ENCODE data around the gene MFRP. TPM values are rescaled to one million over a fixed set of nuclear protein-coding genes. Genes with fewer than 3 reads are reported as not detected.

The MFRP gene
- polyA plus RNA-seq, 1 experiment, result not detected

DNA sequence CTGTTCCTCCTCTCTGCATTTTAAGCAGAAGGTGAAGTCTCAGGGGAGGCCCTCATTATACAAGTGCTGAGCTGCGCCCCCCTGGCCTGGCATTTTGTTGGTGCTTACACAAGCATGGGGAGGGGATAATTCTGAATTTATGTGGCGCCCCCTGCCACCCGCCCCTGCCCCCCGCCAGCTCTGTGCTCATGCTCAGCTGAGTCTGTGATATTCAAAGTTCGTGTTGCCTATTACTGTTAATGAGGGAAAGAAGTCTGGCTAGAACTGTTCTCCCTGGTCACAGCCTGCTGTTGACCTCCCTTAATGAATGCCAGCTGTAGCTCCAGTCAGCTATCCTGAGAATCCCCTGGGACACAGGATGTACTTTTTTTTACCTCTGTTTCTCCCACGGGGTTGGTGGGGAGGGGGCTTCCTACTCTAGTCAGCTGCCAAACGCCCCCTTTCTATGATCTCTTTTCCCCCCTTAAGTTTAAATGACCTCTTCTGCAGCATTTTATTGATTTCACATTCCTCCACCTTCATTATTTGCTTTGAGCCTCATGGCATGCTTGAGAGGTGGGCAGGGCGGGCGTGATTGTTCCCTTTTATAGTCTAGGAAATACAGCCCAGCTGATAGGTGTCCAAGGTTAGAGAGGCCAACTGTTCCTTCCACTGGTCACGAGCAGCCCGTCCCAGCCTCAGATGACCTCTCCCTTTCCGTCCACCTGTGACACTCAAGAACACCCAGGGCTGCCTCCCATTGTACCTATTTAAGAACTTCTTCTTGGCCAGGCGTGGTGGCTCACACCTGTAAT is 22.8 kb upstream of the MFRP start:
- no peak for DNase-seq (ENCODE audit: low read depth, low spot score)
- H3K27me3 ChIP-seq (ENCODE audit: control insufficient read depth, insufficient read depth, low read length), result peaks cover 17% of the 10 kb centered on the region
- ChIA-PET CTCF (interaction anchor here (0.6 to 4.1 kb wide), 8 partner anchors 8 to 163 kb away, joined by 3 to 37 read pairs (median 8); partner anchors contain the start of genes CBL and USP2), POLR2A (interaction anchor here (0.9 kb wide), 1 partner anchor 31 kb away, joined by 14 read pairs; no protein-coding TSS in a partner anchor)
- TF ChIP-seq, protein P1, sequence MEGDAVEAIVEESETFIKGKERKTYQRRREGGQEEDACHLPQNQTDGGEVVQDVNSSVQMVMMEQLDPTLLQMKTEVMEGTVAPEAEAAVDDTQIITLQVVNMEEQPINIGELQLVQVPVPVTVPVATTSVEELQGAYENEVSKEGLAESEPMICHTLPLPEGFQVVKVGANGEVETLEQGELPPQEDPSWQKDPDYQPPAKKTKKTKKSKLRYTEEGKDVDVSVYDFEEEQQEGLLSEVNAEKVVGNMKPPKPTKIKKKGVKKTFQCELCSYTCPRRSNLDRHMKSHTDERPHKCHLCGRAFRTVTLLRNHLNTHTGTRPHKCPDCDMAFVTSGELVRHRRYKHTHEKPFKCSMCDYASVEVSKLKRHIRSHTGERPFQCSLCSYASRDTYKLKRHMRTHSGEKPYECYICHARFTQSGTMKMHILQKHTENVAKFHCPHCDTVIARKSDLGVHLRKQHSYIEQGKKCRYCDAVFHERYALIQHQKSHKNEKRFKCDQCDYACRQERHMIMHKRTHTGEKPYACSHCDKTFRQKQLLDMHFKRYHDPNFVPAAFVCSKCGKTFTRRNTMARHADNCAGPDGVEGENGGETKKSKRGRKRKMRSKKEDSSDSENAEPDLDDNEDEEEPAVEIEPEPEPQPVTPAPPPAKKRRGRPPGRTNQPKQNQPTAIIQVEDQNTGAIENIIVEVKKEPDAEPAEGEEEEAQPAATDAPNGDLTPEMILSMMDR (IDR thresholded peaks at IDR 0.05; ENCODE audit: low read depth, low read length), result no peak
- H3K9me3 ChIP-seq (ENCODE audit: control insufficient read depth, insufficient read depth, low read length), result no peaks in the 10 kb centered on the region
- no peak overlapping the region for H3K4me3 ChIP-seq (ENCODE audit: low read depth, low read length)
- H3K27ac ChIP-seq (ENCODE audit: low read depth, low read length), result no peak overlapping the region

DNA sequence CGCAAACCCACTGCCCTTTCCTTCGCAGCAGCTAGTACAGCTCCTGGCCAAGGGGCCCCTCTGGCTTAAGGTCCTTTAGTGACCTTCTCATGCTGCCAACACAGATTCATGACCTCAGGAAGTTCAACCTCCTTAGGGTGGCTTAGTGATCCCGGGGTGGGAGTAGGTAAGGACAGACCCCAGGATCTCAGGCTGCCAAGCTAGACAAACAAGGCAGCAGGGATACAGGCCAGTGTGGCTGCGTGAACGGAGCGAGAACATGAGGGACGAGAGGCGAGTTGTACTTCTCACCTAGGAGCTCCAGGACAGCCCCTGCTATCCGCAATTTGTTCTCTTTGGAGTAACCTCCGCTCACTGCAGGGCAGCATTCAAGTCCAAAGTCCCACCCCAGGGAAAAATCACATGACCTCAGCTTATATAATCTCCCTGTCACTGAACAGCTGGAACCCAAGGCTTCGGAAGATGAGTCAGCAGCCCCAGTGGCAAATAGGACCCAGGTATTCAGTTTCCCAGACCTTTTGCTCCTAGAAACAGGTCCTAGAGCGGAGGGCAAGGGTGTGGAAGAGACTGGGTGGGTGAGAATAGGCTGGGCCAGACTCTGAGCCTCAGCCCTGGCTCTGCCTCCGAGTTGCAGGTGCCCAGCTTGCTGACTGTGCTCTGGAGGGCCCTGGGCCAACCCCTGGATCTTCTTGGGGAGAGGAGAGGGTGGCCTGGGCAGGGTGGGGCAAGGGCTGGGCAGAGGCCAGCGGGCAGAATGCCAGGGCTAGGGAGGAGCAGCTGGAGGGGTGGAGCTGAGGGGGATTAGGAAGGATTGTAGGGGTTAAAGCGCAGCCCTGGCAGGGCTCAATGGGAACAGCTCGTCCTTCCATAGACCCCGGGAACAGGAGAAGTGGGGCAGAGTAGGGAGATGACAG is 21.9 kb upstream of the MFRP start:
- no peak for DNase-seq (ENCODE audit: low read depth, low spot score)
- Histone ChIP-seq H3K9me3 (ENCODE audit: control insufficient read depth, insufficient read depth, low read length) (no peaks in the 10 kb centered on the region; the same call in 1 of the 2 replicates), H3K27me3 (ENCODE audit: control insufficient read depth, insufficient read depth, low read length) (peaks cover 22% of the 10 kb centered on the region), H3K4me3 (ENCODE audit: low read depth, low read length) (no peak overlapping the region), H3K27ac (ENCODE audit: low read depth, low read length) (no peak overlapping the region)
- ChIA-PET POLR2A (interaction anchor here (0.9 to 1.6 kb wide), 2 partner anchors 30 to 54 kb away, joined by 4 to 14 read pairs; no protein-coding TSS in a partner anchor), CTCF (interaction anchor here (0.6 to 4.1 kb wide), 8 partner anchors 12 to 162 kb away, joined by 3 to 37 read pairs (median 8); partner anchors contain the start of genes CBL and USP2)
- TF ChIP-seq, protein P1 (IDR thresholded peaks at IDR 0.05; ENCODE audit: low read depth, low read length), result no peak

DNA sequence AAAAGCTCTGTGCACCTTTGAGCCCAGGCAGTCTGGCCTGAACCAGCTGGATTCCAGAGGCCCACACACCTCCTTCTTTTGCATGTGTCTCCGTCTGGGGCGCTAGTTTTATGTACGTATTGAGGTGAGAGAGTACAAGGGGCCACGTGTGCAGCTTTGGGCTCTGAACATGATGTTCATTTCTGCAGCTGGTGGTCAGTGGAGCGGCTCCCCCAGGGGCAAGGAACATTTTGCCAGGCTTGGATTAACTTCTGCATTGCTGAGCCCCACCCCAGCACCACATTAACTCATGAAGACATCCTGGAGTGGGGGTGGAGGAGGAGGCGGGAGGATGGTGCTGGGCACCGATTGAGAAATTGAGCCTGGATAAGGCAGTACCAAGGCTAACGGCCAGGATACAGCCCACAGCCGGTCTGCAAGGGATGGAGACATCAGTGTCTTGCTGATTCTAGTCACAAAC is 21.2 kb upstream of the MFRP start:
- TF ChIP-seq, protein P1 (IDR thresholded peaks at IDR 0.05; ENCODE audit: low read depth, low read length), result no peak
- DNase-seq (ENCODE audit: low read depth, low spot score), result no peak
- no peak overlapping the region for H3K27ac ChIP-seq (ENCODE audit: low read depth, low read length)
- ChIA-PET POLR2A (interaction anchor here (1.6 kb wide), 1 partner anchor 55 kb away, joined by 4 read pairs; no protein-coding TSS in a partner anchor), CTCF (interaction anchor here (0.9 to 4.1 kb wide), 7 partner anchors 8 to 112 kb away, joined by 3 to 37 read pairs (median 12); no protein-coding TSS in a partner anchor)
- no peak overlapping the region for H3K4me3 ChIP-seq (ENCODE audit: low read depth, low read length)
- no peaks in the 10 kb centered on the region; the same call in 1 of the 2 replicates for H3K9me3 ChIP-seq (ENCODE audit: control insufficient read depth, insufficient read depth, low read length)
- peaks cover 26% of the 10 kb centered on the region for H3K27me3 ChIP-seq (ENCODE audit: control insufficient read depth, insufficient read depth, low read length)

DNA sequence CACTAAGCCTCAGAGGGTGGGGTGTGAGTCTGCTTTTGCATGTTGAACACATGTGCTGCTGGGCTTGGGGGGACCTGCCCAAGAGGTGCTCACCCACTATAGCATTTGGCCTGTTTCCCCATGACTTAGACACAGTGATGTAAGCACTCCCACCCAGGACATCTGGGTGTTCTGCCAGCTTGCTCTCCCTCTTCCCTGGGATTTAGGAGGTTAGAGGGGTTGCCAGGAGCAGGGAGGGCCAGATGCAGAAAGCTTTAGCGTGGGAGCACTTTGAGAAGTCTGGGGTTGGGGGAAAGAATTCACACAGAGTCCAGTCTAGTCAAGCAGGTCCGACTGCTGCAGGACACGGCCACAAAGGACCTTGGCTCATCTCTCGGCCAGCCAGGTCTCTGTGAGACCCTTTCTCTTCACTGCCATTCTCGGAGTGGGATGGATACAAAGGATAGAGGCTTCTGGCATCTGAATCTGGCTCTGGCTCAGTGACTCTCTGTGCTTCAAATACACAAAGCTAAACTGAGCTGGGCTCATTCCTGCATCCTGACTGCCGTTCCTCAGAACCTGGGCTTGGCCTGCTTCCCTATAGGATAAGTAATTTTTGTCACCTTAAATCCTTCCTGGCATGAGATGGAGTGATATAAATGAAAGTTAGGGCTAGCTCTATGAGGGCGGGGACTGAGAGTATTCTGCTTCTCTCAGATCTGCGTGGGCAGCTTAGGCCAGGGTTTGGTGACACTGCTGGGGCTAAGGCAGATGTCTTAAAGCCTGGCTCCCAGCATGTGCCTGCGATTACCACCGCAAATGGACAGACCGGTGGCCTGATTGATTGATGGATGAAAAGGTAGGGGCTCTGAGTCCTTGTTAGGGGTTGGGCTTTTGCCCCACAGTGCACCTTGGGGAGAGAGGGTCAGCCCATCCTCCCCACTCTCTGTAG is 20.4 kb upstream of the MFRP start:
- H3K4me3 ChIP-seq (ENCODE audit: low read depth, low read length), result no peak overlapping the region
- ChIA-PET POLR2A (interaction anchor here (1.6 kb wide), 1 partner anchor 55 kb away, joined by 4 read pairs; no protein-coding TSS in a partner anchor), CTCF (interaction anchor here (0.9 to 4.1 kb wide), 5 partner anchors 9 to 43 kb away, joined by 4 to 37 read pairs (median 12); no protein-coding TSS in a partner anchor)
- no peak overlapping the region for H3K27ac ChIP-seq (ENCODE audit: low read depth, low read length)
- H3K27me3 ChIP-seq (ENCODE audit: control insufficient read depth, insufficient read depth, low read length), result peaks cover 26% of the 10 kb centered on the region
- H3K9me3 ChIP-seq (ENCODE audit: control insufficient read depth, insufficient read depth, low read length), result no peaks in the 10 kb centered on the region; the same call in 1 of the 2 replicates
- no peak for DNase-seq (ENCODE audit: low read depth, low spot score)
- TF ChIP-seq, protein P1 (IDR thresholded peaks at IDR 0.05; ENCODE audit: low read depth, low read length), result no peak
